H1 (cell line): ENCODE data around the gene AP5Z1. TPM values are rescaled to one million over a fixed set of nuclear protein-coding genes. Genes with fewer than 3 reads are reported as not detected.

Experiments used
- CTCF ChIA-PET: fragments of 300-600 bp; sonication (Branson Sonifier 250); formaldehyde crosslinking; loops from one replicate; lab custom pipeline; 2021; ENCODE audit not compliant: partially characterized antibody; lab: Charles Lee
- POLR2A ChIA-PET: fragments of 300-600 bp; sonication (Branson Sonifier 250); formaldehyde crosslinking; loops from one replicate; lab custom pipeline; 2021; ENCODE audit warnings: inconsistent platforms; ENCODE audit not compliant: partially characterized antibody; lab: Charles Lee
- DNase-seq, 2 experiments: peaks; one replicate each; pipeline versions ENCODE4 v3.0.0 to v3.0.0-alpha.2; 2010 to 2022; ENCODE audit warnings: low spot score in 2 of 2, low read depth in 1 of 2, mixed read lengths in 1 of 2
- FAIRE-seq: peaks from 2 replicates; lab custom pipeline; 2011; peaks lifted over from hg19 to GRCh38; lab: Jason Lieb, UNC
- H2AFZ ChIP-seq: 2 replicates; pipeline ENCODE4 v1.8.1; 2012; ENCODE audit warnings: low read length, inconsistent platforms
- H2AK5ac ChIP-seq: 2 replicates; pipeline ENCODE4 v1.6.1; 2013; ENCODE audit warnings: low read depth, low read length
- H2BK120ac ChIP-seq: replicated peaks from 2 replicates; pipeline ENCODE3; 2013; ENCODE audit warnings: low read depth, low read length, inconsistent platforms
- H2BK12ac ChIP-seq: 2 replicates; pipeline ENCODE4 v1.6.1; 2013; ENCODE audit warnings: low read depth, low read length
- H2BK15ac ChIP-seq: 2 replicates; pipeline ENCODE4 v1.6.1; 2013; ENCODE audit warnings: low read length
- H2BK20ac ChIP-seq: 2 replicates; pipeline ENCODE4 v1.6.1; 2013; ENCODE audit warnings: low read length
- H2BK5ac ChIP-seq: 2 replicates; pipeline ENCODE4 v1.6.1; 2013; ENCODE audit warnings: low read depth, low read length
- H3K14ac ChIP-seq: 2 replicates; pipeline ENCODE4 v1.6.1; 2013; ENCODE audit warnings: inconsistent platforms; ENCODE audit not compliant: insufficient read length
- H3K18ac ChIP-seq: 2 replicates; pipeline ENCODE4 v1.6.1; 2013; ENCODE audit warnings: low read length; ENCODE audit errors: extremely low read depth
- H3K23ac ChIP-seq: 2 replicates; pipeline ENCODE4 v1.6.1; 2013; ENCODE audit warnings: inconsistent platforms; ENCODE audit not compliant: insufficient read length
- H3K23me2 ChIP-seq: 2 replicates; pipeline ENCODE4 v1.6.1; 2013; ENCODE audit warnings: low read depth, low read length
- H3K27ac ChIP-seq: 2 replicates; pipeline ENCODE4 v1.6.1; 2011; ENCODE audit warnings: low read depth, low read length, inconsistent platforms
- H3K27me3 ChIP-seq, 4 experiments: replicated peaks in 1 of 4; 1 replicate in 1 of 4; 2 replicates in 3 of 4; pipeline versions ENCODE4 v1.6.1 to v1.8.1; 2011 to 2013; ENCODE audit warnings: low read length in 3 of 4, mild to moderate bottlenecking in 3 of 4, inconsistent platforms in 2 of 4, mixed read lengths in 2 of 4, moderate library complexity in 1 of 4; ENCODE audit not compliant: control insufficient read depth in 3 of 4, insufficient read depth in 3 of 4; ENCODE audit errors: extremely low read depth in 1 of 4
- H3K36me3 ChIP-seq, 4 experiments: 2 replicates each; pipeline versions ENCODE4 v1.6.1 to v1.8.1; 2011 to 2013; ENCODE audit warnings: mild to moderate bottlenecking in 4 of 4, low read length in 3 of 4, moderate library complexity in 2 of 4, control low read depth in 1 of 4, inconsistent platforms in 1 of 4; ENCODE audit not compliant: insufficient read depth in 4 of 4, control insufficient read depth in 2 of 4
- H3K4ac ChIP-seq: replicated peaks from 2 replicates; pipeline ENCODE3; 2013; ENCODE audit warnings: low read length, low read depth, mixed read lengths, inconsistent platforms; ENCODE audit not compliant: insufficient read length
- H3K4me1 ChIP-seq, 4 experiments: replicated peaks in 1 of 4; 1 replicate in 1 of 4; 2 replicates in 3 of 4; pipeline versions ENCODE4 v1.6.1 to v1.8.1; 2011 to 2013; ENCODE audit warnings: low read length in 3 of 4, inconsistent platforms in 2 of 4, mixed read lengths in 1 of 4; ENCODE audit not compliant: insufficient read depth in 4 of 4, control insufficient read depth in 3 of 4
- H3K4me2 ChIP-seq, 2 experiments: 2 replicates each; pipeline versions ENCODE4 v1.6.1 to v1.8.1; 2011 to 2013; ENCODE audit warnings: low read depth in 2 of 2, low read length in 2 of 2, control low read depth in 1 of 2, inconsistent platforms in 1 of 2, mild to moderate bottlenecking in 1 of 2; ENCODE audit not compliant: insufficient read depth in 1 of 2
- H3K4me3 ChIP-seq, 4 experiments: fragments of 200-600, 300-600 bp in 1 of 4; sonication (generic), shearing (Covaris generic), sonication (Bioruptor Twin) in 1 of 4; 2 replicates each; pipeline versions ENCODE4 v1.5.1 to v1.8.1; 2011 to 2016; ENCODE audit warnings: low read length in 4 of 4, low read depth in 3 of 4, control low read depth in 2 of 4, inconsistent platforms in 2 of 4, mild to moderate bottlenecking in 2 of 4, mixed read lengths in 1 of 4, moderate library complexity in 1 of 4; ENCODE audit not compliant: insufficient read depth in 2 of 4; ENCODE audit errors: extremely low read depth in 1 of 4
- H3K56ac ChIP-seq: replicated peaks from 2 replicates; pipeline ENCODE3; 2013; ENCODE audit warnings: low read depth, mild to moderate bottlenecking, mixed read lengths, low read length, inconsistent platforms; ENCODE audit not compliant: insufficient read length
- H3K79me1 ChIP-seq: 2 replicates; pipeline ENCODE4 v1.6.1; 2013; ENCODE audit warnings: low read depth, low read length, control low read depth
- H3K79me2 ChIP-seq, 2 experiments: 2 replicates each; pipeline versions ENCODE4 v1.6.1 to v1.8.1; 2012 to 2013; ENCODE audit warnings: low read length in 2 of 2, mild to moderate bottlenecking in 2 of 2, inconsistent platforms in 1 of 2; ENCODE audit not compliant: insufficient read depth in 2 of 2, control insufficient read depth in 1 of 2
- H3K9ac ChIP-seq, 4 experiments: replicated peaks in 1 of 4; 1 replicate in 1 of 4; 2 replicates in 3 of 4; pipeline versions ENCODE4 v1.6.1 to v1.8.1; 2011 to 2013; ENCODE audit warnings: low read depth in 3 of 4, low read length in 3 of 4, control low read depth in 2 of 4, mild to moderate bottlenecking in 2 of 4, moderate library complexity in 2 of 4, inconsistent platforms in 1 of 4; ENCODE audit errors: extremely low read depth in 1 of 4
- H3K9me3 ChIP-seq, 2 experiments: 2 replicates each; pipeline versions ENCODE4 v1.6.1 to v1.8.1; 2012 to 2013; ENCODE audit warnings: mild to moderate bottlenecking in 2 of 2, moderate library complexity in 2 of 2, control low read depth in 1 of 2, inconsistent platforms in 1 of 2, low read depth in 1 of 2, low read length in 1 of 2, mixed read lengths in 1 of 2; ENCODE audit not compliant: insufficient read depth in 2 of 2
- H4K20me1 ChIP-seq, 2 experiments: replicated peaks in 1 of 2; 2 replicates each; pipeline versions ENCODE3 to v1.8.1; 2011 to 2013; ENCODE audit warnings: inconsistent platforms in 2 of 2, low read length in 2 of 2, mild to moderate bottlenecking in 1 of 2; ENCODE audit not compliant: insufficient read depth in 2 of 2, control insufficient read depth in 1 of 2
- H4K5ac ChIP-seq: 2 replicates; pipeline ENCODE4 v1.6.1; 2013; ENCODE audit warnings: low read length, low read depth, mixed read lengths, inconsistent platforms; ENCODE audit not compliant: insufficient read length
- H4K8ac ChIP-seq: 2 replicates; pipeline ENCODE4 v1.8.0; 2013; ENCODE audit warnings: mild to moderate bottlenecking, moderate library complexity, low read length, inconsistent platforms; ENCODE audit not compliant: insufficient read depth; ENCODE audit errors: extremely low read depth
- H4K91ac ChIP-seq: replicated peaks from 2 replicates; pipeline ENCODE3; 2013; ENCODE audit warnings: low read length, mixed read lengths, inconsistent platforms; ENCODE audit not compliant: insufficient read length
- ASH2L ChIP-seq: fragments of 200-600, 300-600 bp; sonication (generic); IDR thresholded peaks from one replicate; pipeline ENCODE4 v1.7.1; 2017; ENCODE audit warnings: low read length
- BACH1 ChIP-seq: IDR thresholded peaks from 2 replicates; pipeline ENCODE4 v1.6.1; 2012; ENCODE audit warnings: low read length, improper control_type of control experiment
- CEBPB ChIP-seq: IDR thresholded peaks from 2 replicates; pipeline ENCODE4 v1.6.1; 2012; ENCODE audit warnings: low read depth, low read length
- CREB1 ChIP-seq: IDR thresholded peaks from 2 replicates; pipeline ENCODE4 v1.6.1; 2012; ENCODE audit warnings: inconsistent platforms
- EGR1 ChIP-seq: IDR thresholded peaks from 2 replicates; pipeline ENCODE4 v1.6.1; 2011; ENCODE audit warnings: low read depth, low read length, borderline replicate concordance
- EP300 ChIP-seq, 2 experiments: IDR thresholded peaks; 1 replicate in 1 of 2; 2 replicates in 1 of 2; pipeline ENCODE4 v1.6.1; 2011 to 2012; ENCODE audit warnings: low read depth in 2 of 2, low read length in 2 of 2, mild to moderate bottlenecking in 2 of 2, borderline replicate concordance in 1 of 2, inconsistent platforms in 1 of 2, moderate library complexity in 1 of 2
- FOSL1 ChIP-seq: IDR thresholded peaks from 2 replicates; pipeline ENCODE4 v1.6.1; 2011; ENCODE audit warnings: mild to moderate bottlenecking, low read depth, low read length, moderate library complexity; ENCODE audit not compliant: insufficient read depth
- JUN ChIP-seq: IDR thresholded peaks from 2 replicates; pipeline ENCODE4 v1.6.1; 2011; ENCODE audit warnings: low read depth, mild to moderate bottlenecking, improper control_type of control experiment, low read length
- POU5F1 ChIP-seq: IDR thresholded peaks from 2 replicates; pipeline ENCODE4 v1.6.1; 2011; ENCODE audit warnings: low read depth, mild to moderate bottlenecking, low read length, moderate library complexity
- RAD21 ChIP-seq, 2 experiments: IDR thresholded peaks in 1 of 2; conservative IDR thresholded peaks in 1 of 2; 2 replicates each; pipeline ENCODE4 v1.6.1; 2011; ENCODE audit warnings: low read depth in 2 of 2, low read length in 2 of 2, improper control_type of control experiment in 1 of 2, inconsistent platforms in 1 of 2, mild to moderate bottlenecking in 1 of 2, moderate library complexity in 1 of 2
- RBBP5 ChIP-seq: IDR thresholded peaks from 2 replicates; pipeline ENCODE4 v1.7.1; 2012; ENCODE audit warnings: low read depth, mild to moderate bottlenecking, inconsistent platforms, low read length, moderate library complexity, borderline replicate concordance
- TBP ChIP-seq: IDR thresholded peaks from 2 replicates; pipeline ENCODE4 v1.6.1; 2011; ENCODE audit warnings: low read depth, low read length, improper control_type of control experiment
- YY1 ChIP-seq: IDR thresholded peaks from 2 replicates; pipeline ENCODE4 v1.6.1; 2011; ENCODE audit warnings: low read depth, mild to moderate bottlenecking, low read length
- WGBS, 2 experiments: shearing (Covaris generic) in 1 of 2; methylation state at CpG; one replicate each; pipeline versions ENCODE4 v1.1.6 to v1.1.7; 2013 to 2015; ENCODE audit warnings: low lambda C conversion rate in 2 of 2, mixed read lengths in 2 of 2, inconsistent platforms in 1 of 2, low coverage in 1 of 2, missing lambda C conversion rate in 1 of 2; ENCODE audit not compliant: insufficient replicate concordance in 2 of 2, insufficient coverage in 1 of 2, insufficient read length in 1 of 2; ENCODE audit errors: extremely low coverage in 1 of 2, missing lambda C conversion rate in 1 of 2; 5-methylcytosine and 5-hydroxymethylcytosine counted together
- polyA plus RNA-seq, 7 experiments: library from polyadenylated mRNA; depleted of rRNA in 3 of 7; stranded (reverse) in 5 of 7; unstranded in 2 of 7; fragments of >200 nt in 5 of 7; fragments of 200-250 nt in 2 of 7; gene quantifications; 1 replicate in 5 of 7; 2 replicates in 1 of 7; 4 replicates in 1 of 7; pipeline versions ENCODE4 v1.2.1 to v1.2.3, GENCODE V29; 2011 to 2013; ENCODE audit warnings: missing spikeins in 2 of 7, mixed read lengths in 2 of 7
- total RNA-seq: library from RNA; stranded (reverse); fragmentation: NEBNext Ultra II Directional; extraction: Animal tissue kit (Norgen Biotek cat#: 25700); gene quantifications from 2 replicates; pipeline ENCODE4 v1.2.1, GENCODE V29; 2021
- TF ChIP-seq, protein P1 (sequence below): IDR thresholded peaks from 2 replicates; pipeline ENCODE4 v1.6.1; 2012; ENCODE audit warnings: inconsistent platforms

The AP5Z1 gene
- total and polyA plus RNA-seq, 2 of the 8 experiments (the other 6 are each of a cell fraction or from before 2014, with no cell fraction given), result 24.0 to 24.7 TPM

DNA sequence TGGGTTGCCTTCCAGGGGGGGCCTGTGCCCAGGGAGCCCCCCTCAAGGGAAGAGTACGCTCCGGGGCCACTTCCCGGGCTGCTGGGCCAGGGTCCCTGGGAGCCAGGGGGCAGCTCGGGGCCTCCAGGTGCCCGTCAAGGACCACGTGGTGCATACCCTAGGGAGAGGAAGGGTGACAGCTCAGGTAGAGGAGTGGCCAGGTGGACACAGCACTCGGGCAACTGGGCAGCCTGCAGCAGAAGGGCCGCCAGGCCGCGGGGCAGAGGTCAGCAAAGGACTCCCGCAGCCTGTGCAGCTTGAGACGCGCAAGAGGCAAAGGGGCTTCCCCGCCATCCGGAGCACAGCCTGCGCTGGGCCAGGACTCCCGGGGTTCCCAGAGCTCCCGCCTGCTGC is 26.4 kb downstream of the AP5Z1 start:
- 94% methylated on average over 6 of the region's 18 CpGs; no CpG with 5 or more reads in 1 of the 2 experiments for WGBS, 2 experiments
- POLR2A ChIA-PET, result interaction anchor here (0.8 to 1.8 kb wide), 2 partner anchors 9 to 313 kb away, joined by 3 to 7 read pairs; no protein-coding TSS in a partner anchor
- no peak overlapping the region for H2BK12ac ChIP-seq
- H3K4me2 ChIP-seq, result no peak overlapping the region
- H4K5ac ChIP-seq, result no peak overlapping the region
- H3K14ac ChIP-seq, result no peak overlapping the region
- H3K9ac ChIP-seq, result no peak overlapping the region
- no peak overlapping the region for H4K91ac ChIP-seq
- H2BK120ac ChIP-seq, result no peak overlapping the region
- H2BK20ac ChIP-seq, result no peak overlapping the region
- no peaks in the 10 kb centered on the region for H3K27me3 ChIP-seq
- no peaks in the 10 kb centered on the region for H3K79me1 ChIP-seq
- CTCF ChIA-PET, result interaction anchor here (0.5 to 8.0 kb wide), 6 partner anchors 10 to 1646 kb away, joined by 3 to 65 read pairs (median 6); no protein-coding TSS in a partner anchor
- H2BK15ac ChIP-seq, result no peak overlapping the region
- no peak overlapping the region for H3K4me3 ChIP-seq
- H4K8ac ChIP-seq, result no peak overlapping the region
- H3K18ac ChIP-seq, result no peak overlapping the region
- H2BK5ac ChIP-seq, result no peak overlapping the region
- no peaks in the 10 kb centered on the region for H4K20me1 ChIP-seq
- no peak overlapping the region for H3K4ac ChIP-seq
- H2AFZ ChIP-seq, result no peak overlapping the region
- H3K79me2 ChIP-seq, result no peaks in the 10 kb centered on the region
- no peaks in the 10 kb centered on the region for H3K23me2 ChIP-seq
- no peaks in the 10 kb centered on the region for H3K9me3 ChIP-seq
- H3K4me1 ChIP-seq, result peaks cover 0 to 7% (median 0%) of the 10 kb centered on the region in 4 experiments; a peak in 1 of 7 replicates
- DNase-seq (no peak), FAIRE-seq (no peak)
- no peak overlapping the region for H2AK5ac ChIP-seq
- no peak overlapping the region for H3K27ac ChIP-seq
- no peak overlapping the region for H3K23ac ChIP-seq
- H3K36me3 ChIP-seq, result no peaks in the 10 kb centered on the region
- H3K56ac ChIP-seq, result no peak overlapping the region
- TF ChIP-seq YY1 (no peak), POU5F1 (no peak), CEBPB (no peak), RAD21 (IDR thresholded peaks at IDR 0.05 in 1 of 2, conservative IDR thresholded peaks at IDR 0.05 in 1 of 2; ENCODE audit: low read depth in 2 of 2, low read length in 2 of 2) (no peak), RBBP5 (no peak), CREB1 (no peak), FOSL1 (no peak), JUN (no peak), BACH1 (no peak), EP300 (IDR thresholded peaks at IDR 0.05; ENCODE audit: borderline replicate concordance in 1 of 2, low read depth in 2 of 2, low read length in 2 of 2) (no peak), TBP (no peak), EGR1 (no peak), ASH2L (no peak)
- TF ChIP-seq, protein P1, sequence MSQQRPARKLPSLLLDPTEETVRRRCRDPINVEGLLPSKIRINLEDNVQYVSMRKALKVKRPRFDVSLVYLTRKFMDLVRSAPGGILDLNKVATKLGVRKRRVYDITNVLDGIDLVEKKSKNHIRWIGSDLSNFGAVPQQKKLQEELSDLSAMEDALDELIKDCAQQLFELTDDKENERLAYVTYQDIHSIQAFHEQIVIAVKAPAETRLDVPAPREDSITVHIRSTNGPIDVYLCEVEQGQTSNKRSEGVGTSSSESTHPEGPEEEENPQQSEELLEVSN, result no peak
